SK-N-SH (cell line): ENCODE data around the gene COL26A1. TPM values are rescaled to one million over a fixed set of nuclear protein-coding genes. Genes with fewer than 3 reads are reported as not detected.

Experiments used
- CTCF ChIA-PET: fragments of 300-600, 350-600 bp; formaldehyde crosslinking; extraction: SDS; loops from one replicate; lab custom pipeline; 2021; lab: Yijun Ruan, JAX
- POLR2A ChIA-PET: fragments of 350-600 bp; sonication (Branson Sonifier 250); formaldehyde crosslinking; extraction: SDS; loops from one replicate; lab custom pipeline; 2020; ENCODE audit warnings: antibody characterized with exemption, inconsistent platforms; lab: Yijun Ruan, JAX
- DNase-seq: peaks from one replicate; pipeline ENCODE4 v3.0.0; 2012
- H2AFZ ChIP-seq: fragments of 200-600 bp; sonication (generic); 2 replicates; pipeline ENCODE4 v1.8.1; 2016; ENCODE audit warnings: antibody characterized with exemption, mild to moderate bottlenecking, low read depth
- H3F3A ChIP-seq: fragments of 200-600 bp; sonication (generic); replicated peaks from 2 replicates; pipeline ENCODE3; 2016; ENCODE audit warnings: antibody characterized with exemption, mild to moderate bottlenecking; ENCODE audit not compliant: insufficient read depth
- H3K27ac ChIP-seq, 2 experiments: fragments of 200-500 bp in 1 of 2; fragments of 200-600 bp in 1 of 2; sonication (Bioruptor generic) in 1 of 2; sonication (generic), shearing (Covaris generic) in 1 of 2; 2 replicates each; pipeline versions ENCODE4 v1.5.1 to v1.6.1; 2014 to 2016; ENCODE audit warnings: low read depth in 2 of 2, inconsistent platforms in 1 of 2, low read length in 1 of 2, mild to moderate bottlenecking in 1 of 2, mixed read lengths in 1 of 2
- H3K27me3 ChIP-seq: fragments of 200-600 bp; sonication (generic), shearing (Covaris generic); 2 replicates; pipeline ENCODE4 v1.6.1; 2016; ENCODE audit warnings: mixed run types; ENCODE audit not compliant: insufficient read depth
- H3K36me3 ChIP-seq, 2 experiments: fragments of 200-500 bp in 1 of 2; fragments of 200-600 bp in 1 of 2; sonication (Bioruptor generic) in 1 of 2; sonication (generic) in 1 of 2; replicated peaks in 1 of 2; 2 replicates each; pipeline versions ENCODE3 to v1.5.1; 2014 to 2016; ENCODE audit warnings: low read length in 1 of 2, mild to moderate bottlenecking in 1 of 2; ENCODE audit not compliant: insufficient read depth in 2 of 2, control insufficient read depth in 1 of 2
- H3K4me1 ChIP-seq, 2 experiments: fragments of 200-500 bp in 1 of 2; fragments of 200-600 bp in 1 of 2; sonication (Bioruptor generic) in 1 of 2; sonication (generic), shearing (Covaris generic) in 1 of 2; 2 replicates each; pipeline versions ENCODE4 v1.5.1 to v1.6.1; 2014 to 2016; ENCODE audit warnings: low read depth in 1 of 2, low read length in 1 of 2, mixed run types in 1 of 2; ENCODE audit not compliant: insufficient read depth in 2 of 2, control insufficient read depth in 1 of 2
- H3K4me2 ChIP-seq: fragments of 200-600 bp; sonication (generic), shearing (Covaris generic); 2 replicates; pipeline ENCODE4 v1.6.1; 2017; ENCODE audit warnings: mixed run types
- H3K4me3 ChIP-seq, 2 experiments: fragments of 200-500 bp in 1 of 2; fragments of 200-600 bp in 1 of 2; sonication (Bioruptor generic) in 1 of 2; sonication (generic), shearing (Covaris generic) in 1 of 2; 2 replicates each; pipeline versions ENCODE4 v1.5.1 to v1.8.1; 2014 to 2016; ENCODE audit warnings: low read depth in 2 of 2, inconsistent platforms in 1 of 2, low read length in 1 of 2, mild to moderate bottlenecking in 1 of 2, mixed read lengths in 1 of 2, moderate library complexity in 1 of 2
- H3K79me2 ChIP-seq: fragments of 200-600 bp; sonication (generic); 2 replicates; pipeline ENCODE4 v1.8.1; 2017; ENCODE audit warnings: mild to moderate bottlenecking; ENCODE audit not compliant: insufficient read depth
- H3K9ac ChIP-seq: fragments of 200-600 bp; sonication (generic); 2 replicates; pipeline ENCODE4 v1.6.1; 2017; ENCODE audit warnings: mixed run types
- H3K9me2 ChIP-seq: fragments of 200-600 bp; sonication (generic); 2 replicates; pipeline ENCODE4 v1.6.1; 2017; ENCODE audit warnings: mixed run types
- H3K9me3 ChIP-seq: fragments of 200-600 bp; sonication (generic); 2 replicates; pipeline ENCODE4 v1.6.1; 2017; ENCODE audit warnings: mixed run types, mild to moderate bottlenecking, moderate library complexity
- H4K20me1 ChIP-seq: fragments of 200-600 bp; sonication (generic); 2 replicates; pipeline ENCODE4 v1.6.1; 2017; ENCODE audit warnings: mild to moderate bottlenecking, mixed run types; ENCODE audit not compliant: insufficient read depth
- ELF1 ChIP-seq: IDR thresholded peaks from 2 replicates; pipeline ENCODE4 v1.4.0; 2012
- GABPA ChIP-seq: IDR thresholded peaks from 2 replicates; pipeline ENCODE4 v1.4.0; 2012; ENCODE audit warnings: low read depth, mild to moderate bottlenecking
- JUND ChIP-seq: IDR thresholded peaks from 2 replicates; pipeline ENCODE4 v1.4.0; 2012
- MXI1 ChIP-seq: IDR thresholded peaks from 2 replicates; pipeline ENCODE4 v1.6.1; 2012; ENCODE audit warnings: mild to moderate bottlenecking, low read depth, low read length, improper control_type of control experiment
- NRF1 ChIP-seq: IDR thresholded peaks from 2 replicates; pipeline ENCODE4 v1.6.1; 2012; ENCODE audit warnings: low read depth, mild to moderate bottlenecking, low read length
- POLR2AphosphoS5 ChIP-seq: IDR thresholded peaks from 2 replicates; pipeline ENCODE4 v1.6.1; 2012; ENCODE audit warnings: low read depth, low read length
- RFX5 ChIP-seq: IDR thresholded peaks from 2 replicates; pipeline ENCODE4 v1.6.1; 2012; ENCODE audit warnings: mild to moderate bottlenecking, improper control_type of control experiment, low read length
- SMC3 ChIP-seq: IDR thresholded peaks from 2 replicates; pipeline ENCODE4 v1.6.1; 2012; ENCODE audit warnings: low read depth, low read length, improper control_type of control experiment
- YY1 ChIP-seq: IDR thresholded peaks from 2 replicates; pipeline ENCODE4 v1.4.0; 2012; ENCODE audit warnings: low read depth, mild to moderate bottlenecking
- WGBS: methylation state at CpG from one replicate; pipeline ENCODE4 v1.1.6; 2017; ENCODE audit warnings: low lambda C conversion rate; 5-methylcytosine and 5-hydroxymethylcytosine counted together
- polyA plus RNA-seq, 3 experiments: library from polyadenylated mRNA; depleted of rRNA; stranded (reverse); fragments of >200 nt; gene quantifications; 2 replicates each; pipeline ENCODE4 v1.2.3, GENCODE V29; 2012
- TF ChIP-seq, protein P1 (sequence below): fragments of 150-350 bp; IDR thresholded peaks from 2 replicates; pipeline ENCODE4 v1.6.1; 2016; ENCODE audit warnings: mild to moderate bottlenecking, low read depth, low read length
- TF ChIP-seq, protein P2 (sequence below): IDR thresholded peaks from 2 replicates; pipeline ENCODE4 v1.6.1; 2012; ENCODE audit warnings: mild to moderate bottlenecking, low read depth, low read length, moderate library complexity
- TF ChIP-seq, protein P3 (sequence below): IDR thresholded peaks from 2 replicates; pipeline ENCODE4 v1.4.0; 2012; ENCODE audit warnings: low read depth, borderline replicate concordance
- TF ChIP-seq, protein P4 (sequence below): fragments of 200-600 bp; sonication (generic); IDR thresholded peaks from 2 replicates; pipeline ENCODE4 v1.6.1; 2017; ENCODE audit warnings: antibody characterized with exemption, mild to moderate bottlenecking, moderate library complexity
- TF ChIP-seq, protein P5 (sequence below): fragments of 150-350 bp; IDR thresholded peaks from 2 replicates; pipeline ENCODE4 v1.6.1; 2017; ENCODE audit warnings: antibody characterized with exemption, low read length, low read depth, borderline replicate concordance

The COL26A1 gene
- polyA plus RNA-seq, 1 of the 3 experiments (the other 2 are of a cell fraction), result 0.05 TPM

DNA sequence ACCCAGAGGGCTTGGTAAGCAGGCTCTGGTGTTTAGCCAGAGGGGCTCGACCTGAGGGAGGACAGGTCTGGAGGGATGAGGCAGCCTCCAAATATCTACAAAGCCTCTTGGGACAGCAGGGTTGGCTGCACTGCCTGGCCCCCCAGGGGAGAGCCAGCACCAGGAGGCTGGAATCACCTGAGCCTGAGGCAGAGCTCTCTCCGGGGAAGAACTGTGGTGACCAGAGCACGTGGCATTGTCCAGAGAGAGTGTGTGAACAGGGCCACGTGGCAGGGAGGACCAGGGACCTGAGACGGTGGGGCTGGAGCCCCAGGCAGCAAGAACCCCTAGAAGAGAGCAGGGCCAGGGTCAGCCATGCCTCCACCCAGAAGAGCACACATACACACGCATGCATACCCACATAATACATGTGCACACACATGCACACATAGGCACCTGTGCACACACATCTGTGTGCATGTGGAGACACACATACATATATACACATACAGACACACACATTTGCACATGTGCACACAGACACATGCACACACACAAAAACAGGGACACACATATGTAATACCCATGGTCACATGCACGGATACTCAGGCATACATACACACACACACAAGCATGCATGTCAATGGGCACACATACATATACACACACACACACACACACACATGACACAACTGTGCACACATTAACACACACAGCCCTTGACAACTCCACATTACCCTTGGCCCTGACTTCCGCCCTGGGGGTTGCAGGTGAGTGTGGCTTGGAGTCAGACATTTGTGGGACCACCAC lies 171.5 kb downstream of the COL26A1 start:
- Histone ChIP-seq H2AFZ (no peak overlapping the region), H3F3A (no peaks in the 10 kb centered on the region), H3K9me2 (no peaks in the 10 kb centered on the region)
- 54% methylated on average over 8 of the region's 8 CpGs for WGBS
- TF ChIP-seq, protein P1, sequence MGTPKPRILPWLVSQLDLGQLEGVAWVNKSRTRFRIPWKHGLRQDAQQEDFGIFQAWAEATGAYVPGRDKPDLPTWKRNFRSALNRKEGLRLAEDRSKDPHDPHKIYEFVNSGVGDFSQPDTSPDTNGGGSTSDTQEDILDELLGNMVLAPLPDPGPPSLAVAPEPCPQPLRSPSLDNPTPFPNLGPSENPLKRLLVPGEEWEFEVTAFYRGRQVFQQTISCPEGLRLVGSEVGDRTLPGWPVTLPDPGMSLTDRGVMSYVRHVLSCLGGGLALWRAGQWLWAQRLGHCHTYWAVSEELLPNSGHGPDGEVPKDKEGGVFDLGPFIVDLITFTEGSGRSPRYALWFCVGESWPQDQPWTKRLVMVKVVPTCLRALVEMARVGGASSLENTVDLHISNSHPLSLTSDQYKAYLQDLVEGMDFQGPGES, result no peak
- TF ChIP-seq, protein P2, sequence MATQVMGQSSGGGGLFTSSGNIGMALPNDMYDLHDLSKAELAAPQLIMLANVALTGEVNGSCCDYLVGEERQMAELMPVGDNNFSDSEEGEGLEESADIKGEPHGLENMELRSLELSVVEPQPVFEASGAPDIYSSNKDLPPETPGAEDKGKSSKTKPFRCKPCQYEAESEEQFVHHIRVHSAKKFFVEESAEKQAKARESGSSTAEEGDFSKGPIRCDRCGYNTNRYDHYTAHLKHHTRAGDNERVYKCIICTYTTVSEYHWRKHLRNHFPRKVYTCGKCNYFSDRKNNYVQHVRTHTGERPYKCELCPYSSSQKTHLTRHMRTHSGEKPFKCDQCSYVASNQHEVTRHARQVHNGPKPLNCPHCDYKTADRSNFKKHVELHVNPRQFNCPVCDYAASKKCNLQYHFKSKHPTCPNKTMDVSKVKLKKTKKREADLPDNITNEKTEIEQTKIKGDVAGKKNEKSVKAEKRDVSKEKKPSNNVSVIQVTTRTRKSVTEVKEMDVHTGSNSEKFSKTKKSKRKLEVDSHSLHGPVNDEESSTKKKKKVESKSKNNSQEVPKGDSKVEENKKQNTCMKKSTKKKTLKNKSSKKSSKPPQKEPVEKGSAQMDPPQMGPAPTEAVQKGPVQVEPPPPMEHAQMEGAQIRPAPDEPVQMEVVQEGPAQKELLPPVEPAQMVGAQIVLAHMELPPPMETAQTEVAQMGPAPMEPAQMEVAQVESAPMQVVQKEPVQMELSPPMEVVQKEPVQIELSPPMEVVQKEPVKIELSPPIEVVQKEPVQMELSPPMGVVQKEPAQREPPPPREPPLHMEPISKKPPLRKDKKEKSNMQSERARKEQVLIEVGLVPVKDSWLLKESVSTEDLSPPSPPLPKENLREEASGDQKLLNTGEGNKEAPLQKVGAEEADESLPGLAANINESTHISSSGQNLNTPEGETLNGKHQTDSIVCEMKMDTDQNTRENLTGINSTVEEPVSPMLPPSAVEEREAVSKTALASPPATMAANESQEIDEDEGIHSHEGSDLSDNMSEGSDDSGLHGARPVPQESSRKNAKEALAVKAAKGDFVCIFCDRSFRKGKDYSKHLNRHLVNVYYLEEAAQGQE, result no peak
- no peak for TF ChIP-seq YY1
- TF ChIP-seq MXI1, result no peak
- no peak for TF ChIP-seq RFX5
- TF ChIP-seq NRF1, result no peak
- no peak for TF ChIP-seq JUND
- TF ChIP-seq, protein P3, sequence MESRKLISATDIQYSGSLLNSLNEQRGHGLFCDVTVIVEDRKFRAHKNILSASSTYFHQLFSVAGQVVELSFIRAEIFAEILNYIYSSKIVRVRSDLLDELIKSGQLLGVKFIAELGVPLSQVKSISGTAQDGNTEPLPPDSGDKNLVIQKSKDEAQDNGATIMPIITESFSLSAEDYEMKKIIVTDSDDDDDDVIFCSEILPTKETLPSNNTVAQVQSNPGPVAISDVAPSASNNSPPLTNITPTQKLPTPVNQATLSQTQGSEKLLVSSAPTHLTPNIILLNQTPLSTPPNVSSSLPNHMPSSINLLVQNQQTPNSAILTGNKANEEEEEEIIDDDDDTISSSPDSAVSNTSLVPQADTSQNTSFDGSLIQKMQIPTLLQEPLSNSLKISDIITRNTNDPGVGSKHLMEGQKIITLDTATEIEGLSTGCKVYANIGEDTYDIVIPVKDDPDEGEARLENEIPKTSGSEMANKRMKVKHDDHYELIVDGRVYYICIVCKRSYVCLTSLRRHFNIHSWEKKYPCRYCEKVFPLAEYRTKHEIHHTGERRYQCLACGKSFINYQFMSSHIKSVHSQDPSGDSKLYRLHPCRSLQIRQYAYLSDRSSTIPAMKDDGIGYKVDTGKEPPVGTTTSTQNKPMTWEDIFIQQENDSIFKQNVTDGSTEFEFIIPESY, result no peak
- TF ChIP-seq POLR2AphosphoS5, result no peak
- TF ChIP-seq, protein P4, sequence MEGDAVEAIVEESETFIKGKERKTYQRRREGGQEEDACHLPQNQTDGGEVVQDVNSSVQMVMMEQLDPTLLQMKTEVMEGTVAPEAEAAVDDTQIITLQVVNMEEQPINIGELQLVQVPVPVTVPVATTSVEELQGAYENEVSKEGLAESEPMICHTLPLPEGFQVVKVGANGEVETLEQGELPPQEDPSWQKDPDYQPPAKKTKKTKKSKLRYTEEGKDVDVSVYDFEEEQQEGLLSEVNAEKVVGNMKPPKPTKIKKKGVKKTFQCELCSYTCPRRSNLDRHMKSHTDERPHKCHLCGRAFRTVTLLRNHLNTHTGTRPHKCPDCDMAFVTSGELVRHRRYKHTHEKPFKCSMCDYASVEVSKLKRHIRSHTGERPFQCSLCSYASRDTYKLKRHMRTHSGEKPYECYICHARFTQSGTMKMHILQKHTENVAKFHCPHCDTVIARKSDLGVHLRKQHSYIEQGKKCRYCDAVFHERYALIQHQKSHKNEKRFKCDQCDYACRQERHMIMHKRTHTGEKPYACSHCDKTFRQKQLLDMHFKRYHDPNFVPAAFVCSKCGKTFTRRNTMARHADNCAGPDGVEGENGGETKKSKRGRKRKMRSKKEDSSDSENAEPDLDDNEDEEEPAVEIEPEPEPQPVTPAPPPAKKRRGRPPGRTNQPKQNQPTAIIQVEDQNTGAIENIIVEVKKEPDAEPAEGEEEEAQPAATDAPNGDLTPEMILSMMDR, result no peak
- no peak for TF ChIP-seq ELF1
- TF ChIP-seq SMC3, result no peak
- no peak for TF ChIP-seq GABPA
- TF ChIP-seq, protein P5, sequence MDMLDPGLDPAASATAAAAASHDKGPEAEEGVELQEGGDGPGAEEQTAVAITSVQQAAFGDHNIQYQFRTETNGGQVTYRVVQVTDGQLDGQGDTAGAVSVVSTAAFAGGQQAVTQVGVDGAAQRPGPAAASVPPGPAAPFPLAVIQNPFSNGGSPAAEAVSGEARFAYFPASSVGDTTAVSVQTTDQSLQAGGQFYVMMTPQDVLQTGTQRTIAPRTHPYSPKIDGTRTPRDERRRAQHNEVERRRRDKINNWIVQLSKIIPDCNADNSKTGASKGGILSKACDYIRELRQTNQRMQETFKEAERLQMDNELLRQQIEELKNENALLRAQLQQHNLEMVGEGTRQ, result no peak
- TF ChIP-seq, all 33 proteins: peak for 0
- no peak overlapping the region for H3K4me3 ChIP-seq
- H3K27me3 ChIP-seq, result no peaks in the 10 kb centered on the region
- H3K27ac ChIP-seq, result no peak overlapping the region
- no peaks in the 10 kb centered on the region for H3K36me3 ChIP-seq
- no peaks in the 10 kb centered on the region for H4K20me1 ChIP-seq
- H3K9me3 ChIP-seq, result no peaks in the 10 kb centered on the region
- H3K9ac ChIP-seq, result no peak overlapping the region
- no peaks in the 10 kb centered on the region for H3K79me2 ChIP-seq
- POLR2A ChIA-PET, result no interaction called here
- CTCF ChIA-PET, result interaction anchor here (0.7 to 6.8 kb wide), 7 partner anchors 8 to 737 kb away, joined by 3 to 56 read pairs (median 3); partner anchors contain the start of gene IFT22
- H3K4me2 ChIP-seq, result no peak overlapping the region
- H3K4me1 ChIP-seq, result peaks cover 0 to 20% of the 10 kb centered on the region in 2 experiments; a peak in 1 of 4 replicates
- no peak for DNase-seq
